ENCODE data around the gene TMEM171. TPM values are rescaled to one million over a fixed set of nuclear protein-coding genes. Genes with fewer than 3 reads are reported as not detected.

Gene TMEM171
- total RNA-seq, 2 experiments from 2014 or later, result not detected

- Mint-ChIP-seq H3K36me3 (no peaks in the 10 kb centered on the region), H3K4me1 (no peaks in the 10 kb centered on the region), H3K27me3 (peaks cover 77% of the 10 kb centered on the region), H3K27ac (no peak overlapping the region), H3K9me3 (no peaks in the 10 kb centered on the region), H3K4me3 (no peak overlapping the region)
- no peak for DNase-seq
Measured at GRCh38 chr5:73132759-73133158, 12.4 kb downstream of the TMEM171 start.

- Mint-ChIP-seq H3K9me3 (no peaks in the 10 kb centered on the region), H3K36me3 (no peaks in the 10 kb centered on the region), H3K4me1 (no peaks in the 10 kb centered on the region), H3K4me3 (no peak overlapping the region), H3K27ac (no peak overlapping the region), H3K27me3 (peaks cover 73% of the 10 kb centered on the region)
- no peak for DNase-seq
Measured at GRCh38 chr5:73135021-73135420, 14.6 kb downstream of the TMEM171 start.

GRCh38 chr5:73135429-73136054, 15.2 kb downstream of the TMEM171 start:
- DNase-seq, result no peak
- Mint-ChIP-seq H3K27ac (no peak overlapping the region), H3K36me3 (no peaks in the 10 kb centered on the region), H3K4me3 (no peak overlapping the region), H3K9me3 (no peaks in the 10 kb centered on the region), H3K27me3 (peaks cover 67% of the 10 kb centered on the region), H3K4me1 (no peaks in the 10 kb centered on the region)

- Mint-ChIP-seq H3K36me3 (no peaks in the 10 kb centered on the region), H3K27me3 (peaks cover 69% of the 10 kb centered on the region), H3K4me3 (no peak overlapping the region), H3K9me3 (no peaks in the 10 kb centered on the region), H3K4me1 (no peaks in the 10 kb centered on the region), H3K27ac (no peak overlapping the region)
- DNase-seq, result no peak
Measured at GRCh38 chr5:73136055-73136562, 15.7 kb downstream of the TMEM171 start.

GRCh38 chr5:73137563-73138530, 17.5 kb downstream of the TMEM171 start:
- H3K4me3 Mint-ChIP-seq, result no peak overlapping the region

GRCh38 chr5:73139485-73139884, 19.1 kb downstream of the TMEM171 start:
- no peaks in the 10 kb centered on the region for H3K4me1 Mint-ChIP-seq
- H3K4me3 Mint-ChIP-seq, result no peak overlapping the region
- H3K9me3 Mint-ChIP-seq, result no peaks in the 10 kb centered on the region
- DNase-seq, result no peak
- H3K27ac Mint-ChIP-seq, result no peak overlapping the region
- no peaks in the 10 kb centered on the region for H3K36me3 Mint-ChIP-seq
- peaks cover 80% of the 10 kb centered on the region for H3K27me3 Mint-ChIP-seq

More at GRCh38 chr5:73137563-73138530, 17.5 kb downstream of the TMEM171 start:
- no peaks in the 10 kb centered on the region for H3K4me1 Mint-ChIP-seq
- H3K27ac Mint-ChIP-seq, result no peak overlapping the region
- H3K9me3 Mint-ChIP-seq, result no peaks in the 10 kb centered on the region
- no peak for DNase-seq
- no peaks in the 10 kb centered on the region for H3K36me3 Mint-ChIP-seq
- peaks cover 78% of the 10 kb centered on the region for H3K27me3 Mint-ChIP-seq

GRCh38 chr5:73140801-73141200, 20.4 kb downstream of the TMEM171 start:
- Mint-ChIP-seq H3K4me3 (no peak overlapping the region), H3K27ac (no peak overlapping the region), H3K9me3 (no peaks in the 10 kb centered on the region), H3K4me1 (no peaks in the 10 kb centered on the region), H3K36me3 (no peaks in the 10 kb centered on the region), H3K27me3 (peaks cover 80% of the 10 kb centered on the region)
- DNase-seq, result no peak

- H3K4me1 Mint-ChIP-seq, result no peaks in the 10 kb centered on the region
- no peak overlapping the region for H3K4me3 Mint-ChIP-seq
- no peaks in the 10 kb centered on the region for H3K36me3 Mint-ChIP-seq
- no peaks in the 10 kb centered on the region for H3K9me3 Mint-ChIP-seq
- H3K27ac Mint-ChIP-seq, result no peak overlapping the region
- DNase-seq, result no peak
- H3K27me3 Mint-ChIP-seq, result peaks cover 80% of the 10 kb centered on the region
Measured at GRCh38 chr5:73142035-73142434, 21.7 kb downstream of the TMEM171 start.

GRCh38 chr5:73143716-73144115, 23.3 kb downstream of the TMEM171 start:
- no peak overlapping the region for H3K4me3 Mint-ChIP-seq
- H3K9me3 Mint-ChIP-seq, result no peaks in the 10 kb centered on the region
- H3K4me1 Mint-ChIP-seq, result no peaks in the 10 kb centered on the region
- H3K27me3 Mint-ChIP-seq, result peaks cover 79% of the 10 kb centered on the region
- DNase-seq, result no peak
- no peak overlapping the region for H3K27ac Mint-ChIP-seq
- no peaks in the 10 kb centered on the region for H3K36me3 Mint-ChIP-seq

GRCh38 chr5:73149540-73149939, 29.2 kb downstream of the TMEM171 start:
- Mint-ChIP-seq H3K27me3 (peaks cover 89% of the 10 kb centered on the region), H3K4me3 (no peak overlapping the region)

GRCh38 chr5:73150876-73151275, 30.5 kb downstream of the TMEM171 start:
- H3K27ac Mint-ChIP-seq, result no peak overlapping the region
- H3K4me3 Mint-ChIP-seq, result no peak overlapping the region
- DNase-seq, result no peak
- no peaks in the 10 kb centered on the region for H3K4me1 Mint-ChIP-seq
- no peaks in the 10 kb centered on the region for H3K36me3 Mint-ChIP-seq
- H3K9me3 Mint-ChIP-seq, result no peaks in the 10 kb centered on the region
- H3K27me3 Mint-ChIP-seq, result peaks cover 90% of the 10 kb centered on the region

More at GRCh38 chr5:73149540-73149939, 29.2 kb downstream of the TMEM171 start:
- H3K9me3 Mint-ChIP-seq, result no peaks in the 10 kb centered on the region
- no peak for DNase-seq
- no peaks in the 10 kb centered on the region for H3K36me3 Mint-ChIP-seq
- no peaks in the 10 kb centered on the region for H3K4me1 Mint-ChIP-seq
- no peak overlapping the region for H3K27ac Mint-ChIP-seq

- no peak for DNase-seq
- H3K27me3 Mint-ChIP-seq, result peaks cover 90% of the 10 kb centered on the region
- no peak overlapping the region for H3K4me3 Mint-ChIP-seq
- no peaks in the 10 kb centered on the region for H3K36me3 Mint-ChIP-seq
- H3K27ac Mint-ChIP-seq, result no peak overlapping the region
- no peaks in the 10 kb centered on the region for H3K4me1 Mint-ChIP-seq
- H3K9me3 Mint-ChIP-seq, result no peaks in the 10 kb centered on the region
Measured at GRCh38 chr5:73151766-73152410, 31.5 kb downstream of the TMEM171 start.

GRCh38 chr5:73152411-73153388, 32.3 kb downstream of the TMEM171 start:
- no peak overlapping the region for H3K27ac Mint-ChIP-seq
- H3K9me3 Mint-ChIP-seq, result no peaks in the 10 kb centered on the region
- H3K4me3 Mint-ChIP-seq, result no peak overlapping the region
- no peak for DNase-seq
- H3K36me3 Mint-ChIP-seq, result no peaks in the 10 kb centered on the region
- H3K27me3 Mint-ChIP-seq, result peaks cover 90% of the 10 kb centered on the region
- no peaks in the 10 kb centered on the region for H3K4me1 Mint-ChIP-seq

GRCh38 chr5:73153513-73153912, 33.1 kb downstream of the TMEM171 start:
- DNase-seq, result no peak
- Mint-ChIP-seq H3K9me3 (no peaks in the 10 kb centered on the region), H3K36me3 (no peaks in the 10 kb centered on the region), H3K27ac (no peak overlapping the region), H3K4me3 (no peak overlapping the region), H3K27me3 (peaks cover 94% of the 10 kb centered on the region), H3K4me1 (peaks cover 3% of the 10 kb centered on the region)

All from activated naive CD8-positive, alpha-beta T cell treated with anti-CD3 and anti-CD28 coated beads for 36 hours (primary cell).